ENCODE results near the gene BBS12. TPM values are rescaled to one million over a fixed set of nuclear protein-coding genes. Genes with fewer than 3 reads are reported as not detected.
"Not testable (repeated sequence)": the region's sequence is repeated elsewhere in the genome, so short reads cannot be mapped to it uniquely, and the experiment has no call there.

The BBS12 gene
- total RNA-seq, 2 donors from 2014 or later = 1.6 to 2.2 TPM

DNA sequence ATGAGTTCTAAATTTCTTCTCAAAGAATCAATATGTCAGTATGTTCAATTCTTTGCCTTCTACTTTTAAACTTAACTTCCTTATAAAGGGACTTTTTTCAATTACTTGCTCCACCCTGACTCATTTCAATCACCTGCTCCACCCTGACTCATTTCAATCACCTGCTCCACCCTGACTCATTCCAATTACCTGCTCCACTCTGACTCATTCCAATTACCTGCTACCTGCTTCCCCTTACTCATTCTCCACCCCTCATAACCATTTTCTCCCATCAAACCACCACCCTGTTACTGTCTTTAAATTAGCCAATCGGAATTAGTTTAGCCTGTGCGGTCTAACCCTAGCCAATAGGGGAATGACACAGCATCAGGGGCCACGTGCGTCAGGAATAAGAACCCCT, 53.8 kb downstream of the BBS12 start:
- H3K9me3 Mint-ChIP-seq; H3K36me3 Mint-ChIP-seq (ENCODE audit: low read depth); H3K27me3 Mint-ChIP-seq: not testable (repeated sequence)
- Mint-ChIP-seq H3K27ac (peak overlapping the region; percentile 78), H3K4me3 (peak overlapping the region; percentile 31), H3K4me1 (peaks cover 17% of the 10 kb centered on the region)
- ATAC-seq (replicated peaks) = peak; percentile 94

GRCh38 chr4:122786920-122787319, 54.4 kb downstream of the BBS12 start:
- not testable (repeated sequence) for H3K36me3 Mint-ChIP-seq (ENCODE audit: low read depth); H3K4me3 Mint-ChIP-seq; H3K27ac Mint-ChIP-seq; H3K27me3 Mint-ChIP-seq; H3K9me3 Mint-ChIP-seq; ATAC-seq (replicated peaks)
- H3K4me1 Mint-ChIP-seq = peaks cover 17% of the 10 kb centered on the region

DNA sequence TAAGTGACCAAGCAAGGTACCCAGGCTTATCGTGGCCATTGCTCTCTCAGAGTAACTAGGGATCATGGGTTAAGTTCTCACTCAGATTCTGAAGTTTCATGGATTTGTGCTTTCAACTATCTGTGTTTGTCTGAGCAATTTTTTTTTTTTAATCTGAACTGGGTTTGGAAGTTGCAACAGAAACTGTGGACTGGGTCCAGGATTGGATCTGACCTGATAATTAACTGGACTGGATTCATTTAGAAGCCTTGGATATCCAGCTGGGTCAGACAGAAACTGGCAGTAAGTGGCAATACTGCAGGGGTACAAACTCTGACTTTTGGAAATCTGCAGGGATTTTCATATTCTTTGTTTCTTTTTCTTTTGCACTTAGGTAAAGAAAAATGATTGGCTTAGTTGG, 55.4 kb downstream of the BBS12 start:
- Mint-ChIP-seq H3K9me3 (peaks cover 5% of the 10 kb centered on the region), H3K27ac (no peak overlapping the region), H3K27me3 (no peaks in the 10 kb centered on the region), H3K4me3 (no peak overlapping the region), H3K4me1 (peaks cover 17% of the 10 kb centered on the region), H3K36me3 (ENCODE audit: low read depth) (peaks cover 5% of the 10 kb centered on the region)
- no peak for ATAC-seq (replicated peaks)

DNA sequence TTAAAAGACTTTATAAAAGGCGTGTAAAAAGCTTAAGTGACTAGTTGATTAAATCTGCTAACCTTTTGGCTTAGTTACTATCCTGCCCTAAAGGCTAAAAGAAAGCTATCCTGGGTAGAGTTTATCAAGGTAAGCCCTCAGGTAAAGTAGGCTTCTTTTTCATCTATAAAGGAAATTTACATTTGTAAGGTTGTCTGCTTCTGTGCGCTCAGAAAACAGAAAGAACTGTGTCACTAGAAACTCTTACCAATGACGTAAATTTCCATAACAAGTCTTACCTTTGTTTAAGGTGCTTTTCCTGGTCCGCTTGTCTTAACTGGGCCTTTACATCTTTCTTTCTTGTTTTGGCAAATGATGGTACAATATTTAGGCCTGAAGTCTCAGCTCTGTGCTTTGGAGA, 56.4 kb downstream of the BBS12 start:
- H3K27ac Mint-ChIP-seq = no peak overlapping the region

GRCh38 chr4:122793811-122794210, 61.3 kb downstream of the BBS12 start:
- Mint-ChIP-seq H3K4me1 (no peaks in the 10 kb centered on the region), H3K27ac (no peak overlapping the region), H3K9me3 (no peaks in the 10 kb centered on the region), H3K36me3 (ENCODE audit: low read depth) (no peaks in the 10 kb centered on the region), H3K27me3 (peaks cover 3% of the 10 kb centered on the region), H3K4me3 (no peak overlapping the region)
- ATAC-seq (replicated peaks) = no peak

More for the DNA sequence above, 56.4 kb downstream of the BBS12 start:
- Mint-ChIP-seq H3K36me3 (ENCODE audit: low read depth) (peaks cover 5% of the 10 kb centered on the region), H3K4me1 (peaks cover 17% of the 10 kb centered on the region), H3K27me3 (no peaks in the 10 kb centered on the region), H3K4me3 (no peak overlapping the region), H3K9me3 (peaks cover 5% of the 10 kb centered on the region)
- no peak for ATAC-seq (replicated peaks)

Other genes with a start within 250 kb of the BBS12 start
- gene IL21, start 111.6 kb upstream of the BBS12 start, total RNA-seq = 10 to 100 TPM in 1 of 2 donors, 1 to 10 TPM in 1; 5.0 to 17.1 TPM
- under 1 TPM; 0.11 to 0.32 TPM for gene FGF2, start 94.1 kb downstream of the BBS12 start, total RNA-seq
- 1 to 10 TPM; 3.9 to 5.9 TPM for gene NUDT6, start 189.9 kb downstream of the BBS12 start, total RNA-seq